GM12873 (cell line): ENCODE data around the gene DGLUCY.

Experiments
- CTCF ChIP-seq: IDR thresholded peaks from 2 replicates; pipeline ENCODE4 v1.5.1; 2012; ENCODE audit warnings: low read depth, mild to moderate bottlenecking, moderate library complexity, low read length, control low read depth; ENCODE audit not compliant: insufficient read depth; ENCODE audit errors: missing control alignments

The DGLUCY gene

GRCh38 chr14:91095178-91095577, 18.7 kb upstream of the DGLUCY start:
- no peak for TF ChIP-seq CTCF

- no peak for TF ChIP-seq CTCF
These were observed 15.3 kb upstream of the DGLUCY start for GRCh38 chr14:91098591-91098990.

GRCh38 chr14:91100102-91100501, 13.8 kb upstream of the DGLUCY start:
- no peak for TF ChIP-seq CTCF

- no peak for TF ChIP-seq CTCF
These were observed 10.8 kb upstream of the DGLUCY start for GRCh38 chr14:91103116-91103515.

GRCh38 chr14:91108941-91109611, 4.8 kb upstream of the DGLUCY start:
- TF ChIP-seq CTCF = no peak

GRCh38 chr14:91111443-91111842, 2.4 kb upstream of the DGLUCY start:
- TF ChIP-seq CTCF = no peak

- no peak for TF ChIP-seq CTCF
These were observed 1.7 kb upstream of the DGLUCY start for GRCh38 chr14:91112194-91112593.
